OCI-LY7 (cell line): ENCODE data around the gene IQGAP3.

ENCODE experiments used
- CTCF ChIP-seq: fragments of 200-600 bp; sonication (generic); conservative IDR thresholded peaks from 2 replicates; pipeline ENCODE4 v1.5.1; 2014; ENCODE audit warnings: mild to moderate bottlenecking, antibody characterized with exemption, low read length, moderate library complexity, mixed read lengths
- EZH2phosphoT487 ChIP-seq: fragments of 200-600 bp; sonication (generic); IDR thresholded peaks from 2 replicates; pipeline ENCODE4 v1.6.1; 2018; ENCODE audit warnings: low read depth, borderline replicate concordance, mild to moderate bottlenecking, mixed run types, antibody characterized with exemption, low read length, moderate library complexity, mixed read lengths

GRCh38 chr1:156602557-156602993 is 30.2 kb upstream of the IQGAP3 start:
- TF ChIP-seq CTCF (peak; percentile 89), EZH2phosphoT487 (no peak)
